DLD1 (cell line): Measurements from ENCODE around the gene SAMD5.

ENCODE experiments used
- in situ Hi-C: cut with HindIII; loops from 2 replicates; pipeline ENCODE4 v1.10.0; 2017; ENCODE audit warnings: low sequenced_read_pairs

Gene SAMD5

DNA sequence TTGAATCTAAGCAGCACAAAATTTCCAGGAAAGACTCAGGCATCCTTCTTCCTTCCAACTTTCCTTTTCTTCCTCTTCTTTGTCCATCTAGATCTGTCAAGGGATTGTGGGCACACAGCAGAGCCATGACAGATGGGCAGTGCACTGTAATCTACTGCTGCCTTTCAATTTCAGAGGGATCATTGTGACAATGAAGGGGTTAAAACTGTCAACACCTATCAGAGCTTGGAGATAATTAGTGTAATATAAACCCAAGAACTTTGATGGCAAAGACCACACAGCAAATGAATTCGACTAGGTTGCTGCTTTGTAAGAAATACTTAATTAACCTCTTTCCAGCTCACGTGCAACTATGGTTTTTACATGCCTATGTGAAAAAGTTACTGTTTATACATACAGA, 55.0 kb downstream of the SAMD5 start:
- in situ Hi-C loops, result no loop called here

DNA sequence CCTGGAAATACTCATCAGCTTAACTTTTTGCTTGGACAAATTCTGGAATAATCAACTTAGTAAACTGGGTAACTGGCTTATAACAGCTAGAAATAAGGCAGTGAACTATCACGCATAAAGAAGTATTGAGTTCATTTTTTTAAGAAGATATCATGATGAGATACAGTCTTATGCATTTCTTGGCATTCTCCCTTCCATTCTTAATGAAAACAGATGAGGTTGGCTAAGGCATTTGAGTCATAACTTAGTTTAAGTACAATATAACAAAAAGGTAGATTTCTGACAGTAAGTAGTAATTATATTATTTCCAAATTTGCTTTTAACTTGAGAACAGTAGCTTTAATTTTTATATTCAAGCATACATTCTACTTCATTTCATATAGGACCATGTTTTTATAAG, 56.1 kb downstream of the SAMD5 start:
- in situ Hi-C loops, result no loop called here

DNA sequence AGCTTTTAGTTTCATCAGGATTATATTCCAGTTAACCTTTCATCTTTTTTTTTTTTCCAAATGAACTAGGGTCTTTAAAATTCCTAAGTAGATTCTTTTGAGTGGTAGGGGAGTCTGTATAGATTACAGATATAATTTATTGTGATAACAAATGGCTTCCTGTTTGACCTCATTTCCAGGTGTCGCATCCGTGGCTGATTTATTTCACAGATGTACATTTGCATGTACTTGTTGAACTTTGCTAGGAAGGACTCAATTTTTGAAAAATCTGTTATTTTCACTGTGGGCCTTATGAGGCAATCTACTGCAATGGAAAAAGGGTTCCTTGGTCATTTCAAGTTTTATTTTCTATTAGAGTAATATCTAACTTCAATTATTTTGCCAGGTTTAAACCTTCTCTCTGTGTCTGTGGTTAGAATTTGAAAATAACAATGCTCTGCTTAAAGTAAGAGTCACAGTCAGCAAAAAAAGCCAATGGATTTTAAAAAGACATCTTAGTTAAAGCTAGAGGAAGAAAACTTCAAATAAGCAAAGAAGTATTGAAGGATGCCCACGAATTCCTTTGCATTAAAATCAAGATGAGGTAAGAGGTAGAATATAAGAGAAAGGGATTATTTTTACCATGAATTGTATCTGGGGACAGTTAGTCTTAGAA, 57.9 kb downstream of the SAMD5 start:
- in situ Hi-C loops, result no loop called here

GRCh38 chr6:147567141-147567805, 58.8 kb downstream of the SAMD5 start:
- in situ Hi-C loops, result no loop called here

DNA sequence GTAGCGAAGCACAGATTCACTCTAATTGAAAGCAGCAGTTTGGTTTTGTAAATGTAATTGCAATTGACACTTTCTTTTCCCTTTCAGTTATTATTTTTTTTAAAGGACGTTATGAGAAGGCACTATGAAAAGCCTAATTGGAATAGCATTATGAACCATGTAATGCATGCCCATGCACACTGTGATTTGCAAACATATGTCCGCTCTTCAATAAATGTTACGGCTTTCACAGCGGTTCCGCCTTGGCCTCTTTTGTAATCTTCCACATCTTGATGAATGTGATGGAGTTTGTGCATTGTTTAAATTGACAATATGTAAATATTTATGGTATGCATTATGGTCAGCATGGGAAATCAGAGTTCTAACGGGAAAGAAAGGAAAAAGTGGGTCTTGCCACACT, 61.3 kb downstream of the SAMD5 start:
- in situ Hi-C loops, result no loop called here

GRCh38 chr6:147570681-147571080, 62.2 kb downstream of the SAMD5 start:
- in situ Hi-C loops, result no loop called here

DNA sequence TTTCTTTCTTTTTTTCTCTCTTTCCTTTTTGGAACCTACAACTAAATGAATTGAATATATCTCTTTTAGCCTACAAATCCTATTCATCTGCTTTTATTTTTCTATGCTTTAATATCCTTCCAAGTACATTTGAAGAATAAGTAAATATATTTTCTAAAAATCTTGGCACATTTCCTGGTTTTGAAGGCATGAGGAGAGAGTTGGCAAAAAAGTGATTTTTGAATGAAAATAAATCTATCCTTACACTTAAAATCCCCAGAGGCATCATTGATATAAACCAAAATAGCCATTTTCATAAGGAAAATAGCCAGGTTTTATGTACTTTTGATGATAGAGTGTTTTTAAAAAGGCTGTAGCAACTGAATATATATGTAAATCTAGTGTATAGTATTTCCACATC, 69.0 kb downstream of the SAMD5 start:
- in situ Hi-C loops, result no loop called here

- in situ Hi-C loops, result no loop called here
These were observed 69.7 kb downstream of the SAMD5 start for GRCh38 chr6:147578159-147578558.

GRCh38 chr6:147578883-147579282, 70.4 kb downstream of the SAMD5 start:
- in situ Hi-C loops, result no loop called here

GRCh38 chr6:147579667-147580066, 71.2 kb downstream of the SAMD5 start:
- in situ Hi-C loops, result no loop called here

- in situ Hi-C loops, result no loop called here
These were observed 74.5 kb downstream of the SAMD5 start for GRCh38 chr6:147582991-147583390.

DNA sequence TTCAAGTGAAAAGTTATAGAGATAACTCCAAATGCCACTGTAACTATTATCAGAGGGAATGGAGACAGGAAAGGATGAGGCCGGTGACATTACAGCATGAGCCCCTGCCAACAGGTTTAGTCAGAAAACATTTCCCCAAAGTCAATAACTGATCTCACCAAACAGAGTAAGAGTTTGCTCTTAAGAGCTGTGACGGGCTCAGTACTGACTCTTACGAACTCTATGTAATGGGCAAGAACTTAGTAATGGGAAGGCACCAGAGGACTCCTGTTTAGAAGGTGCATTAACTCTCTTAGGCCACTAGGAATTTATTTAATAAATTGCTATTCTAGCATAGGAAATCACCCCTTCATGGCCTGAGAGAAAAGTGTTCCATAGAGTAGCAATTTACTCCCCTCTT, 76.8 kb downstream of the SAMD5 start:
- in situ Hi-C loops, result no loop called here

DNA sequence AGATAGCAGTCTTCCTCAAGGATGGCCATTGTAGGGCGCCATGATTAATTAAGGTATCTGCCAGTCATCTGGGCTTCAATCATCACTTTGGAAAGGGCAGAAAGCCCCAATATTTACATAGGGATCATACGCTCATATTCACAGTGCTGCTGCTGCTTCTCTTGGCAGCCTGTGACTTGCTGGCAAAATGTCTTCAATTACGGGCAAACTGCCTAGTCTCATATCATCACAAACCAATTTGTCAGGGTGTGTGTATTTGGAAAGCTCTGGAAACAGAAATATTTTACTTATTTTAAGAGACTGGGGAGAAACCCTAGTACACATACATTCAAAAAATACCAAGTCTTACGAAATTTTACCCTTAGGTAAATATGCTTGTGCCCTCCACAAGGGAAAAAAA, 77.6 kb downstream of the SAMD5 start:
- in situ Hi-C loops, result no loop called here

DNA sequence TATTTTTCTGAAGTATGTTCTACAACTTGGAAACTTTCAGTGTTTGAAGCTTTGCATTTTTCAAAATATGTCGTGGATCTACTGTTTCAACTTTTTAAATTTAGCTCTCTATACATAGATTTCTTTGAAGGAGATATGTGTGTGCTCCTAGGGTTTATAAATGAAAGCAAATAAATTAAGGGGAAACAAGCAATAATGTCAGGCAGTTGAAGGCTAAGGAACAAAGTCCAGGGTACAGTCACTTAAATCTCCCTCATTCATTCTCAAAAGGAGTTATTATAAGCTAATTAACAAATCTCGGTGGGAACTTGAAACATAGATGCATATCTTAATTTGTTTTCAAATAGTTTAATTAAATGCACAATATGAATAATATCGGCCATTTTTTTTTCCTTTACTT, 79.4 kb downstream of the SAMD5 start:
- in situ Hi-C loops, result no loop called here

DNA sequence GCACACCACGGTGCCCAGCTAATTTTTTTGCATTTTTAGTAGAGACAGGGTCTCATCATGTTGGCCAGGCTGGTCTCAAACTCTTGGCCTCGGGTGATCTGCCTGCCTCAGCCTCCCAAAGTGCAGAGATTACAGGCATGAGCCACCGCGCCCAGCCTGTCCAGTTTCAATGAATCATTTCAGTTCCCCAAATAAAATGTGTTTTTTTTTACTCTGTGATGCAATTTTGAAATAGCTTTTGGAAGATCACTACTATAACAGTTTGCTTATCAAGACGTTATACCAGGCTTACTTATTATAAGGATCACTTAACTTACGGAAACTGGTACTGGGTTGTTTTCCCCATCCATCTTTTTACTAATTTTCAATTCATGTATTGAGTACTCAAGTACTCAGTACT, 80.0 kb downstream of the SAMD5 start:
- in situ Hi-C loops, result no loop called here

- in situ Hi-C loops, result no loop called here
These were observed 81.3 kb downstream of the SAMD5 start for GRCh38 chr6:147589739-147590250.

DNA sequence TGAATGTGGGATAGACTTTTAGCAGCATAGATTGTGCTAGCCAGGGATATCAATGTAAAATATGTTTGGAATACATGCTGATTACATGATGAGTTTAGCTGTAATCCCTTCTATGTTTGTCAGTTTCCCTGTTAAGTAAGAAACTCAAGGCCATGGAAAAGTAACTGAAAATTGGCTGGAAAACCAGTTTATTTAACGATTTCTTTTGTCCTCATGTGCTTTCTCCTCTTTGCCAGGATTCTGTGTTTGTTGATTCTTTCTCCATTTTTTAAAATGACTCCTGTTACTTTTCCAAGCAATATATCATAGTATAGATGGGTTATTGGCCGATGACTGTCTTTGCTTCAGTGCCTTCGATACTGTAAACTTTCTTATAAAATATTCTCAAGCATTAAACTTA, 87.5 kb downstream of the SAMD5 start:
- in situ Hi-C loops, result no loop called here

DNA sequence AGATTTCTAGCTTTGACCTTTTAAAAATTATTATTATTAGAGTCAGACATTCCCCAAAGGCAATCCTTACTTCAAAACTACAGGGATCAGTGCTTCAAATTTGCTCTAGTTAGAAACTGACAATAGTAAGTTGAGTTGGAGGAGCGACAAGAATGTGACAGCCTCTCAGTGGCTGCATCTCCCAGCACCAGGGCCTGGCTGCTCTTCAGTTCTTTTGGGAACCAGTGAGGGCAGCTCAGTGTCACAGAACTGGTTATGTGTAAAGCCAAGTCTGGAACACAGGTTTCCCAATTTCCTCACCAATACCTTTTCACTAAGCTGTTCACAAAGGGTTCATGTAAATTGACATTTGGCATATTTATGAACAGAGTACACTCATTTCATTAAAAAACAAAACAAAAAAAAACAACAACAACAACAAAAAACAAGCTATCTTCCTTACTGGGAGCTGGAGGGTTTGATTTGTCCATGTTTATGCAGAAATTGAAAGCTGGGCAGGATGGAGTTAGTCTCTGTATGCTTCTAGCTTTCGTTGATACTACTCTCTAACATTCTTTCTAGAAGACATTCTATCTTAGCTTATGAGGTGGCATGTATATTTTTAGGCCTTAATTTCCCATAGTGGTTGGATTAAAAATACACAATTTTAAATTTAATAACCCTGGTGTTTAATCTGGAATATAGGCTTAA, 95.0 kb downstream of the SAMD5 start:
- in situ Hi-C loops, result no loop called here

DNA sequence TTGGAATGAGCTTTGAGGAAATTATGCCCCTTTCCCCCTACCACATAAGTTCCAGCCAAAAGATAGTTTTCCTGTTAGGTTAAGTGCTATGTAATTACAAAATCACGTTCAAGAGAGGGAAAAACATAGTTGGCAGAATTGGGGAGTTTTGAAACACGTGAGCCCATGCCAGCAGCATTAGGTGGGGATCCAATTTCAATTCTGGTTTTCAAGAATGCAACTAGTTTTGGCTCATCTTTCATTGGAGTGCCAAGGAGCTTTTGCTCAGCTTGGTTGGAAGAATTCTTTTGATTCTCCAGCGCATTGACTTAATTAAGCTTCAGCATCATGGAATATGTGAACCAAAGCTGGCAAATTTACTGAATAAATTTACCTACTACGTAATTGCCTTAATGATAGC, 95.9 kb downstream of the SAMD5 start:
- in situ Hi-C loops, result no loop called here

GRCh38 chr6:147611992-147612391, 103.5 kb downstream of the SAMD5 start:
- in situ Hi-C loops, result no loop called here

GRCh38 chr6:147614501-147614900, 106.0 kb downstream of the SAMD5 start:
- in situ Hi-C loops, result no loop called here
